GM12878 (cell line): Measurements from ENCODE around the gene WDR77.

Source experiments
- BCL3 ChIP-seq: IDR thresholded peaks from 2 replicates; pipeline ENCODE4 v1.6.1; 2011; ENCODE audit warnings: borderline replicate concordance, low read depth, mild to moderate bottlenecking, moderate library complexity, low read length; ENCODE audit not compliant: insufficient read depth, poor library complexity, severe bottlenecking
- CBX3 ChIP-seq: fragments of 200-600 bp; sonication (generic); IDR thresholded peaks from 2 replicates; pipeline ENCODE4 v1.6.1; 2016; ENCODE audit warnings: low read depth, borderline replicate concordance
- CEBPB ChIP-seq, 2 experiments: fragments of 150-350 bp in 1 of 2; IDR thresholded peaks; 2 replicates each; pipeline ENCODE4 v1.6.1; 2012 to 2014; ENCODE audit warnings: low read depth in 2 of 2, low read length in 2 of 2, borderline replicate concordance in 1 of 2, inconsistent platforms in 1 of 2
- CTCF ChIP-seq, 3 experiments: IDR thresholded peaks in 2 of 3; conservative IDR thresholded peaks in 1 of 3; 2 replicates each; pipeline ENCODE4 v1.5.1; 2011; ENCODE audit warnings: low read depth in 3 of 3, low read length in 3 of 3, mild to moderate bottlenecking in 3 of 3, control low read depth in 2 of 3, moderate library complexity in 2 of 3, inconsistent platforms in 1 of 3, mixed read lengths in 1 of 3; ENCODE audit not compliant: control insufficient read depth in 2 of 3, insufficient read depth in 1 of 3; ENCODE audit errors: extremely low read depth in 1 of 3
- ELK1 ChIP-seq: IDR thresholded peaks from 2 replicates; pipeline ENCODE4 v1.6.1; 2012; ENCODE audit warnings: low read depth, low read length, improper control_type of control experiment
- FOS ChIP-seq: IDR thresholded peaks from 3 replicates; pipeline ENCODE4 v1.6.1; 2011; ENCODE audit warnings: borderline replicate concordance; ENCODE audit not compliant: insufficient read length; ENCODE audit errors: extremely low read depth
- POLR2AphosphoS5 ChIP-seq: IDR thresholded peaks from 2 replicates; pipeline ENCODE4 v1.6.1; 2011; ENCODE audit warnings: mild to moderate bottlenecking, low read length, inconsistent platforms
- REST ChIP-seq: IDR thresholded peaks from 2 replicates; pipeline ENCODE4 v1.6.1; 2012; ENCODE audit warnings: mild to moderate bottlenecking, low read depth, low read length

- TF ChIP-seq BCL3: no peak
- no peak for TF ChIP-seq REST
- no peak for TF ChIP-seq ELK1
- TF ChIP-seq CTCF (IDR thresholded peaks at IDR 0.05 in 2 of 3, conservative IDR thresholded peaks at IDR 0.05 in 1 of 3; ENCODE audit: control insufficient read depth in 2 of 3, extremely low read depth in 1 of 3, insufficient read depth in 1 of 3, low read depth in 3 of 3, low read length in 3 of 3): no peak
- no peak for TF ChIP-seq POLR2AphosphoS5
- TF ChIP-seq CEBPB (IDR thresholded peaks at IDR 0.05; ENCODE audit: borderline replicate concordance in 1 of 2, low read depth in 2 of 2, low read length in 2 of 2): no peak
- no peak for TF ChIP-seq FOS
- no peak for TF ChIP-seq CBX3
These were observed 40.5 kb upstream of the WDR77 start for GRCh38 chr1:111489604-111490003.
